Fibroblast of lung (primary cell): ENCODE measurements around the gene PLEKHA7. TPM values are rescaled to one million over a fixed set of nuclear protein-coding genes. Genes with fewer than 3 reads are reported as not detected.

Experiments
- DNase-seq, 2 donors: peaks; one replicate each; pipeline versions ENCODE4 v3.0.0 to v3.0.0-alpha.2; 2010; ENCODE audit warnings: low read depth in 2 of 2
- H2AFZ ChIP-seq: 2 replicates; pipeline ENCODE4 v1.5.1; 2012; ENCODE audit warnings: low read length, control low read depth, inconsistent platforms
- H3K27ac ChIP-seq: 2 replicates; pipeline ENCODE4 v1.5.1; 2011; ENCODE audit warnings: low read length, control low read depth; ENCODE audit not compliant: insufficient read depth
- H3K27me3 ChIP-seq: 2 replicates; pipeline ENCODE4 v1.5.1; 2011; ENCODE audit warnings: mild to moderate bottlenecking, low read length; ENCODE audit not compliant: control insufficient read depth, insufficient read depth
- H3K36me3 ChIP-seq: 2 replicates; pipeline ENCODE4 v1.5.1; 2011; ENCODE audit warnings: low read length; ENCODE audit not compliant: control insufficient read depth, insufficient read depth
- H3K4me1 ChIP-seq: 2 replicates; pipeline ENCODE4 v1.5.1; 2011; ENCODE audit warnings: low read length; ENCODE audit not compliant: control insufficient read depth, insufficient read depth; ENCODE audit errors: extremely low read depth
- H3K4me2 ChIP-seq: 2 replicates; pipeline ENCODE4 v1.5.1; 2011; ENCODE audit warnings: low read length, control low read depth; ENCODE audit not compliant: insufficient read depth; ENCODE audit errors: extremely low read depth
- H3K4me3 ChIP-seq, 4 experiments: fragments of 200-600 bp in 1 of 4; sonication (generic) in 1 of 4; replicated peaks in 1 of 4; 2 replicates each; pipeline ENCODE4 v1.5.1; 2011 to 2016; ENCODE audit warnings: low read length in 4 of 4, low read depth in 3 of 4, mild to moderate bottlenecking in 3 of 4, control low read depth in 2 of 4, inconsistent platforms in 1 of 4, mixed read lengths in 1 of 4; ENCODE audit not compliant: insufficient read depth in 1 of 4; ENCODE audit errors: control extremely low read depth in 1 of 4
- H3K79me2 ChIP-seq: 2 replicates; pipeline ENCODE4 v1.5.1; 2012; ENCODE audit warnings: mild to moderate bottlenecking, low read length, inconsistent platforms; ENCODE audit not compliant: control insufficient read depth, insufficient read depth
- H3K9ac ChIP-seq: 2 replicates; pipeline ENCODE4 v1.5.1; 2011; ENCODE audit warnings: mild to moderate bottlenecking, low read length, control low read depth; ENCODE audit not compliant: insufficient read depth
- H3K9me3 ChIP-seq: 2 replicates; pipeline ENCODE4 v1.5.1; 2012; ENCODE audit warnings: low read depth, low read length; ENCODE audit not compliant: control insufficient read depth, insufficient read depth
- H4K20me1 ChIP-seq: 2 replicates; pipeline ENCODE4 v1.5.1; 2011; ENCODE audit warnings: low read length; ENCODE audit not compliant: control insufficient read depth, insufficient read depth; ENCODE audit errors: extremely low read depth
- CTCF ChIP-seq, 2 donors: IDR thresholded peaks in 1 of 2; conservative IDR thresholded peaks in 1 of 2; 1 replicate in 1 of 2; 2 replicates in 1 of 2; pipeline ENCODE4 v1.5.1; 2011 to 2012; ENCODE audit warnings: low read length in 2 of 2, control low read depth in 1 of 2, inconsistent platforms in 1 of 2, low read depth in 1 of 2, mild to moderate bottlenecking in 1 of 2
- EZH2 ChIP-seq: IDR thresholded peaks from 2 replicates; pipeline ENCODE4 v1.5.1; 2012; ENCODE audit warnings: low read length, control low read depth, mild to moderate bottlenecking; ENCODE audit errors: missing control alignments
- polyA plus RNA-seq, 2 donors: library from polyadenylated mRNA; depleted of rRNA in 1 of 2; stranded (reverse) in 1 of 2; unstranded in 1 of 2; fragments of >200 nt; gene quantifications; 2 replicates each; pipeline ENCODE4 v1.2.1, GENCODE V29; 2011 to 2012; ENCODE audit warnings: missing spikeins in 1 of 2
- total RNA-seq: library from RNA; depleted of rRNA; stranded (reverse); fragments of >200 nt; gene quantifications from 2 replicates; pipeline ENCODE4 v1.2.1, GENCODE V29; 2014

Gene PLEKHA7
- total and polyA plus RNA-seq, 2 donors (not counting 1 experiment from before 2014, with no cell fraction given): 0.11 to 0.17 TPM

- no peaks in the 10 kb centered on the region for H3K36me3 ChIP-seq
- H3K4me2 ChIP-seq: no peak overlapping the region
- no peak for DNase-seq
- TF ChIP-seq EZH2: no peak
- no peak for TF ChIP-seq CTCF (conservative IDR thresholded peaks at IDR 0.05 in 1 of 2, IDR thresholded peaks at IDR 0.05 in 1 of 2; ENCODE audit: low read depth in 1 of 2, low read length in 2 of 2)
- H4K20me1 ChIP-seq: no peaks in the 10 kb centered on the region
- H3K79me2 ChIP-seq: no peaks in the 10 kb centered on the region
- H3K27me3 ChIP-seq: no peaks in the 10 kb centered on the region
- no peak overlapping the region for H3K4me3 ChIP-seq
- no peaks in the 10 kb centered on the region for H3K9me3 ChIP-seq
- H2AFZ ChIP-seq: no peak overlapping the region
- H3K27ac ChIP-seq: no peak overlapping the region
- no peaks in the 10 kb centered on the region for H3K4me1 ChIP-seq
- no peak overlapping the region for H3K9ac ChIP-seq
These were observed 132.4 kb downstream of the PLEKHA7 start for GRCh38 chr11:16881766-16882165.

DNA sequence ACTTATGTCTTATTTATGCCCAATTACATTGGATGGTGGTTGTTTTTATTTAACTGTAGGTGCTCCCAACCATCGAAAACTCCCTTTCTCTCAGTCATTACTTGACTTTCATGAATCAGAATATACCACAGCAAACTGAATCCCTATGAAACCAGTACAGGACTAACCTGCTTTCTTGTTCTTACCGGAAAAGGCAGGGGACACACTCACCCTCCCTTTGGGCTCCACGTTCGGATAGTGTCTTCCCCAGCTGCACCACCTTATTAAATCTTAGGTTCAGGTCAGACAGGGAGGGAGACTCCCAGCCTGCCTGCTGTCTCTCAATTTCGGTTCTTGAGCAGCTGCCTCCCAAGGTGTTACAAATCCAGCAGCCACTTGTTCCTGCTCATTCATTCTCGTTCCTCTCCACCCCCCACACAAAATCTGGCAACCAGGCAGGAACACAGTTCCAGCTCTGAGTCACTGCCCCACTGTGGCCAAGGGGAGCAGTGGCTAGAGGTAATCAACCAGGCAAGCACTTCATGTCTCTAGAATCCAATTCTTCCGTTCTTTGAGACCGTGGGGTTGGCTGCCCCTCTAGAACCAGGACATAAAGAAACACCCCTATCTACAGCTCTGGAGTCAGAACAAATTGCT, 133.0 kb downstream of the PLEKHA7 start:
- Histone ChIP-seq H4K20me1 (no peaks in the 10 kb centered on the region), H3K36me3 (no peaks in the 10 kb centered on the region), H3K9me3 (no peaks in the 10 kb centered on the region), H3K27me3 (no peaks in the 10 kb centered on the region), H3K9ac (no peak overlapping the region), H3K27ac (no peak overlapping the region), H3K4me1 (no peaks in the 10 kb centered on the region), H3K4me3 (no peak overlapping the region), H3K4me2 (no peak overlapping the region), H3K79me2 (no peaks in the 10 kb centered on the region), H2AFZ (no peak overlapping the region)
- peak; percentile 33 to 45 for TF ChIP-seq CTCF (conservative IDR thresholded peaks at IDR 0.05 in 1 of 2, IDR thresholded peaks at IDR 0.05 in 1 of 2; ENCODE audit: low read depth in 1 of 2, low read length in 2 of 2)
- no peak for TF ChIP-seq EZH2
- peak; percentile 39 to 76 for DNase-seq

DNA sequence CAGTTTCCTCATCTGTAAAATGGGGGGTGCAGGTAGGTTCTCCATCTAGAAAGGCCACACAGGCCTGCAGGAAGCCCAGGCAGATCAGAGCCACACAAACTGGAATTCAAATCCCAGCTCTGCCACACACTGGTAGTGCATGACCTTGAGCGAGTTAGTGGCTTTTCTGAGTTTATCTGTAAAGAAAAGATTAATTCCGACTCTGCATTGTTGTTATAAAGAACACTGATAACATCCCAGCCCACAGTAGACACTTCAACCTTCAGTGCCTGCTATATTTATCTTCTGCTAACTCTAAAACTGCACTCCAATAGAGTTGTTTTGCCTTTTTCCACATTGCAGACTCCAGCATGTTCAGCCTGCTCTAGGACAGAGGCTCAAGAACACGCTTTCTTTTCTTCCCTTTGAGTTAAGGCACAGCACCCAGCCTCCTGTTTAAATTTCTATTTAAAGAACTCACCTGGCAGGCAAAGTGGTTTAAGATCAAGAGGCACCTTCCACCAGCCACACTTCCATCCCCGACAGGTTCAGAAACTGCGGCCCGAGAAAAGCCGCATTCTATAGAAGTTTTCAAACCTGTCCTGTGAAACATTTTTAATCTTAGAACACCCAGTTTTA, 133.9 kb downstream of the PLEKHA7 start:
- H3K36me3 ChIP-seq: no peaks in the 10 kb centered on the region
- H3K4me3 ChIP-seq: no peak overlapping the region
- no peak for DNase-seq
- H3K27me3 ChIP-seq: no peaks in the 10 kb centered on the region
- H3K4me1 ChIP-seq: no peaks in the 10 kb centered on the region
- no peak overlapping the region for H3K9ac ChIP-seq
- H3K79me2 ChIP-seq: no peaks in the 10 kb centered on the region
- no peak overlapping the region for H3K4me2 ChIP-seq
- no peak overlapping the region for H3K27ac ChIP-seq
- no peaks in the 10 kb centered on the region for H3K9me3 ChIP-seq
- H2AFZ ChIP-seq: no peak overlapping the region
- TF ChIP-seq EZH2 (no peak), CTCF (conservative IDR thresholded peaks at IDR 0.05 in 1 of 2, IDR thresholded peaks at IDR 0.05 in 1 of 2; ENCODE audit: low read depth in 1 of 2, low read length in 2 of 2) (no peak)
- no peaks in the 10 kb centered on the region for H4K20me1 ChIP-seq
